ENCODE data around the gene OTOGL.

OTOGL gene

DNA sequence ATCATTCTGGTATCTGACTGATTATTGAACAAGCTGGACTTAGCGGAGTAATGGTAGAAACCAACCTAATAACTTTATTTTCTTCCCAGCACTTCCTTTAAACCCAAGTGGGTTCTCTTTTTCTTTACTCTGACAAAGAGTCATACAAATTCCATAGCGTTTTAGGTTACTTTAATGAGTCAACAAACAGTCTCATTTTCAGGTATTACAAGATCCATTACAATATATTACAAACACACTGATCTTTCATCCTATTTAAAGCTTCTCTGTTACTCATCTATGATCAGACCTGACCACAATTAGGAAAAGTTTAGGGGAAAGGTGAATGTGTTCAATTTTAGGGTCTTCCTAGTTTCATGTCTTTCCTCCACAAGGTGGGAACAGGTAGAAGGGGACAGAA, 305.3 kb downstream of the OTOGL start:
- no peak for DNase-seq (ENCODE audit: low read depth)
- TF ChIP-seq, protein P1, sequence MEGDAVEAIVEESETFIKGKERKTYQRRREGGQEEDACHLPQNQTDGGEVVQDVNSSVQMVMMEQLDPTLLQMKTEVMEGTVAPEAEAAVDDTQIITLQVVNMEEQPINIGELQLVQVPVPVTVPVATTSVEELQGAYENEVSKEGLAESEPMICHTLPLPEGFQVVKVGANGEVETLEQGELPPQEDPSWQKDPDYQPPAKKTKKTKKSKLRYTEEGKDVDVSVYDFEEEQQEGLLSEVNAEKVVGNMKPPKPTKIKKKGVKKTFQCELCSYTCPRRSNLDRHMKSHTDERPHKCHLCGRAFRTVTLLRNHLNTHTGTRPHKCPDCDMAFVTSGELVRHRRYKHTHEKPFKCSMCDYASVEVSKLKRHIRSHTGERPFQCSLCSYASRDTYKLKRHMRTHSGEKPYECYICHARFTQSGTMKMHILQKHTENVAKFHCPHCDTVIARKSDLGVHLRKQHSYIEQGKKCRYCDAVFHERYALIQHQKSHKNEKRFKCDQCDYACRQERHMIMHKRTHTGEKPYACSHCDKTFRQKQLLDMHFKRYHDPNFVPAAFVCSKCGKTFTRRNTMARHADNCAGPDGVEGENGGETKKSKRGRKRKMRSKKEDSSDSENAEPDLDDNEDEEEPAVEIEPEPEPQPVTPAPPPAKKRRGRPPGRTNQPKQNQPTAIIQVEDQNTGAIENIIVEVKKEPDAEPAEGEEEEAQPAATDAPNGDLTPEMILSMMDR (conservative IDR thresholded peaks at IDR 0.05; ENCODE audit: low read depth, low read length) = no peak
- no peak overlapping the region for H3K4me3 ChIP-seq (ENCODE audit: low read depth, low read length)

DNA sequence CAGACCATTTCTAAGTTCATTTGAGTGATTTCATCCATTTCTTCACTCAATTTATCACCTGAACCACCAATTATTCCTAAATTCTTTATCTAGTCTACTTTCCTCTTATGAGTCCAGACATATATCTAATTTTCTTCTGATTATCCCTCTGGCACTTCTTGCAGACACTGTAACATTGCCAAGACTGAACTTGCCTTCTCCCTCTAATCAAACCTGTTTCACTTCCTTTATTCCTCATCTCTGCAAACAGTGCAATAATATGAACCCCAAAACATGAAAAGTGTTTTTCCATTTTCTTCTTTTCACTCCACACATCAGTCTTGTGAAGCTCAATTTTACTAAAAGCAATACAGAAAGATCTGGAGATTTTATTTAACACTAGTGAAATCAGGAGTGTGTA, 306.9 kb downstream of the OTOGL start:
- TF ChIP-seq, protein P1 (conservative IDR thresholded peaks at IDR 0.05; ENCODE audit: low read depth, low read length) = no peak
- no peak overlapping the region for H3K4me3 ChIP-seq (ENCODE audit: low read depth, low read length)
- DNase-seq (ENCODE audit: low read depth) = no peak

DNA sequence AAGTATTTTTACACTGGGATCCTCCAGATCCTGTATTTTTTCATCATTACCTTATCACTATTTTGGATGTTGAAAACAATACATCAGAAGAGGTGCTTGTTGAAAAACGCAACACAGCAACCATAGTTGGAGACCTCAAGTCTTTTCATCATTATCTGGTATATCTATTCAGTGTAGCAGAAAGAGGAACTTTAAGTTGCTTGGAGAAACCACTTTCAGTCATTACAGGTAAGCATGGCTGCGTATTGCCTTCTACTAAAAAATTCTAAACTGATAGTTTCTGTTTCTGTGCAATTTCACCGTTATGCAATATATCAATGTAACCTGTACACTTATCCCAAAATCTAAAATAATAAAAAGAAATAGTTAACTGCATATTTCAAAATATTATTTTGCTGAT, 312.4 kb downstream of the OTOGL start:
- no peak for DNase-seq (ENCODE audit: low read depth)
- TF ChIP-seq, protein P1 (conservative IDR thresholded peaks at IDR 0.05; ENCODE audit: low read depth, low read length) = no peak
- H3K4me3 ChIP-seq (ENCODE audit: low read depth, low read length) = no peak overlapping the region

DNA sequence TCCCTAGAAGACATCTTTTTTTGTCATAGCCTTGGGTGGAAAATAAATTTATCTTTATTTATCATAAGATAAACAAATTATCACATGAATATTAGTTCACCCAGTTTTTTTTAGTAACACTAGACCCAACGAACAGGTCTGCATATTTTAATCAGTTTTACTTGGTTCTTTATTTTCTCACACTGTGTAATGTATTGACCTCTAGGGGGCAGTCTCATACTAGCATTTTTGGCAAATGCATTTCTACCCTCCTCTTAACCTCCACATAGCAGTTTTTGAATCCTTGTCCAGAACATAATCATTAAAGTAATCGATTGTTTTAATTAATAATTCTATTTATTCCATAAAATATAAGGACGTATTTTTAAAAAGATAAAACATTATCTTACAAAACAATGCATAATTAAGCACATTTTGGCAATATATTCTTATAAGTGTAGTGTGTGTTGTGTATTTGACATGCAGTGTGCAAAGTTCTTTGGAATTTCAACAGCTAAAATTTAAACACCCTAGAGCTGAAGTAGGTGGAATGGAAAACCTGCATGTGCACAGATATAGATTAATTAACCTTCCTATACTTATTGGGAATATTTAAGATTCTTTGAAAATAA, 313.1 kb downstream of the OTOGL start:
- TF ChIP-seq, protein P1 (conservative IDR thresholded peaks at IDR 0.05; ENCODE audit: low read depth, low read length) = peak; percentile 66
- no peak overlapping the region for H3K4me3 ChIP-seq (ENCODE audit: low read depth, low read length)
- DNase-seq (ENCODE audit: low read depth) = peak; percentile 79

DNA sequence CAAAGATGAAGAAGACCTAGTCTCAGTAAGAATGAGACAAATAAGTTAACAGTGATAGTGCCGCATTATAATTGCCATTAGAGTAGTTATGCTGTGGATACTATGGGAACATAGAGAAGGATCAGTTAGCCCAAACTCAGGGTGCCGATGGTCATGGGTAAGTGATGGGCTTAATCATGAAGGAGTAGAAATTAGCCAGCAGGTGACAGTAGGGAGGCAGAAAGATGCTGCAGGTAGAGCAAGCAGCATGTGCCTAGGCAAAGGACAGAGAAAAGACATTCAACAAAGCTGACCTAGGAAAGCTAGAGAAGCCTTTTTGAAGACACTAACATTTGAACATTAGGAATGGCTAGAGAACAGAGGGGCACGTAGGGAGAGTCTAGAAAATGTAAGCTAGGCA, 314.1 kb downstream of the OTOGL start:
- TF ChIP-seq, protein P1 (conservative IDR thresholded peaks at IDR 0.05; ENCODE audit: low read depth, low read length) = no peak
- no peak overlapping the region for H3K4me3 ChIP-seq (ENCODE audit: low read depth, low read length)
- DNase-seq (ENCODE audit: low read depth) = no peak

GRCh38 chr12:80415466-80415865, 316.1 kb downstream of the OTOGL start:
- no peak for DNase-seq (ENCODE audit: low read depth)
- H3K4me3 ChIP-seq (ENCODE audit: low read depth, low read length) = no peak overlapping the region
- TF ChIP-seq, protein P1 (conservative IDR thresholded peaks at IDR 0.05; ENCODE audit: low read depth, low read length) = no peak

DNA sequence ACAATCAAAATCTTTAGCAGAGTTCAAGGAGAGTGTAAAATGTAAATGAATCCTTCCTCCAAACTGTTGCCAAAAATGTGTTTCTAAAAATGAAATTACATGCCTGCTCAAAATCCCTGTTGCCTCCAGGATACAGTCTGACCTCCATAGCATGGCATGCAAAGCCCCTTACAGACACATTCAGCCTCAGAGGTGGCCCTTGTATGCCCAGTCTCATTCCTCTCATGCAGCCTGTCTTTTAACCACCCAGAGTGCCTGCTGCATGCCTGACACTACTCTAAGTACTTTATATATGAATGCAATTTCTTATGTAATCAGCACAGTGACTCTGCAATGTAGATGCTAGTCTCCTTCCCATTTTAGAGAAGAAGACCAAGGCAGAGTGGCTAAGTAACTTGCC, 320.3 kb downstream of the OTOGL start:
- no peak for DNase-seq (ENCODE audit: low read depth)
- H3K4me3 ChIP-seq (ENCODE audit: low read depth, low read length) = no peak overlapping the region
- TF ChIP-seq, protein P1 (conservative IDR thresholded peaks at IDR 0.05; ENCODE audit: low read depth, low read length) = no peak
